Panc1 (cell line): ENCODE results near the gene AADACL3. TPM values are rescaled to one million over a fixed set of nuclear protein-coding genes. Genes with fewer than 3 reads are reported as not detected.

Experiments used
- ATAC-seq: fragments of 200-7000 bp; cut with Tn5 transposase; 2 replicates; pipeline ENCODE4 v1.9.1; 2020; ENCODE audit warnings: mild to moderate bottlenecking, moderate library complexity
- Bru-seq: library from RNA; stranded (reverse); fragments of 400-500 nt; gene quantifications from one replicate; lab custom pipeline; 2021; lab: Mats Ljungman, UMichigan
- BruChase-seq, 2 experiments: library from RNA; stranded (reverse); fragments of 400-500 nt; gene quantifications; one replicate each; lab custom pipeline; 2021; lab: Mats Ljungman, UMichigan
- BruUV-seq: library from RNA; stranded (reverse); fragments of 400-500 nt; replicated peaks from 2 replicates; lab custom pipeline; 2021; lab: Mats Ljungman, UMichigan
- CTCF ChIA-PET: fragments of 300-600 bp; sonication (Branson Sonifier 250); formaldehyde crosslinking; loops from one replicate; lab custom pipeline; 2022; ENCODE audit warnings: antibody characterized with exemption; lab: Charles Lee
- POLR2A ChIA-PET: fragments of 300-600 bp; sonication (Branson Sonifier 250); formaldehyde crosslinking; loops from one replicate; lab custom pipeline; 2022; ENCODE audit warnings: antibody characterized with exemption; lab: Charles Lee
- DNase-seq: peaks from one replicate; pipeline ENCODE4 v3.0.0-alpha.2; 2010; ENCODE audit warnings: low read depth, low spot score
- H3K27ac ChIP-seq: 2 replicates; pipeline ENCODE4 v1.5.1; 2011; ENCODE audit warnings: mild to moderate bottlenecking, low read length, inconsistent platforms
- H3K27me3 ChIP-seq: fragments of 200-500 bp; sonication (Bioruptor generic); 2 replicates; pipeline ENCODE4 v1.6.0; 2014; ENCODE audit warnings: low read length, inconsistent platforms; ENCODE audit not compliant: control insufficient read depth, insufficient read depth
- H3K36me3 ChIP-seq: fragments of 200-500 bp; sonication (Bioruptor generic); 2 replicates; pipeline ENCODE4 v1.5.1; 2014; ENCODE audit warnings: inconsistent platforms, mild to moderate bottlenecking, low read length, moderate library complexity; ENCODE audit not compliant: control insufficient read depth, insufficient read depth
- H3K4me1 ChIP-seq: 2 replicates; pipeline ENCODE4 v1.5.1; 2011; ENCODE audit warnings: inconsistent platforms, mild to moderate bottlenecking, low read length, moderate library complexity; ENCODE audit not compliant: control insufficient read depth, insufficient read depth
- H3K4me3 ChIP-seq, 2 experiments: 2 replicates each; pipeline ENCODE4 v1.5.1; 2011 to 2012; ENCODE audit warnings: low read depth in 2 of 2, low read length in 2 of 2, mild to moderate bottlenecking in 2 of 2, inconsistent platforms in 1 of 2, moderate library complexity in 1 of 2
- H3K9me3 ChIP-seq: fragments of 200-500 bp; sonication (Bioruptor generic); 2 replicates; pipeline ENCODE4 v1.5.1; 2014; ENCODE audit warnings: low read depth, mild to moderate bottlenecking, inconsistent platforms, low read length, moderate library complexity; ENCODE audit not compliant: control insufficient read depth, insufficient read depth
- CTCF ChIP-seq: fragments of 450-650 bp; IDR thresholded peaks from 2 replicates; pipeline ENCODE4 v1.5.1; 2017; ENCODE audit warnings: mild to moderate bottlenecking
- POLR2AphosphoS5 ChIP-seq: IDR thresholded peaks from 2 replicates; pipeline ENCODE4 v1.6.1; 2012; ENCODE audit warnings: mild to moderate bottlenecking, low read depth, low read length, moderate library complexity
- REST ChIP-seq, 2 experiments: IDR thresholded peaks; 2 replicates each; pipeline ENCODE4 v1.6.1; 2011 to 2012; ENCODE audit warnings: low read depth in 2 of 2, control low read depth in 1 of 2, low read length in 1 of 2, mild to moderate bottlenecking in 1 of 2, moderate library complexity in 1 of 2; ENCODE audit not compliant: insufficient read depth in 1 of 2
- SIN3A ChIP-seq: IDR thresholded peaks from 2 replicates; pipeline ENCODE4 v1.6.1; 2012; ENCODE audit warnings: low read depth, mild to moderate bottlenecking, low read length, moderate library complexity, borderline replicate concordance; ENCODE audit not compliant: insufficient read depth
- TCF7L2 ChIP-seq: IDR thresholded peaks from 2 replicates; pipeline ENCODE4 v1.6.1; 2011; ENCODE audit warnings: mild to moderate bottlenecking, low read depth, low read length, inconsistent platforms
- in situ Hi-C: cut with HindIII; loops from 2 replicates; pipeline ENCODE4 v1.10.0; 2016; ENCODE audit warnings: low sequenced_read_pairs, low pct_unique_long_range_greater_than_20kb
- intact Hi-C: fragments of 100-400 bp; cut with micrococcal nuclease; formaldehyde crosslinking; loops from one replicate; pipeline ENCODE4 v1.10.0; 2022; ENCODE audit not compliant: unreplicated experiment
- long read RNA-seq: library from polyadenylated mRNA; unstranded; transcript quantifications from one replicate; pipeline ENCODE4 v2.0.0, GENCODE V29; 2021; ENCODE audit not compliant: unreplicated experiment
- polyA plus RNA-seq: library from polyadenylated mRNA; unstranded; fragments of >200 nt; gene quantifications from one replicate; pipeline ENCODE4 v1.2.1, GENCODE V29; 2012; ENCODE audit warnings: missing spikeins; ENCODE audit not compliant: insufficient read length
- total RNA-seq: library from RNA; stranded (reverse); gene quantifications from one replicate; pipeline ENCODE4 v1.2.1, GENCODE V29; 2021; ENCODE audit not compliant: unreplicated experiment

The AADACL3 gene
- not detected for total RNA-seq
- polyA plus RNA-seq: not detected
- not detected for Bru-seq, nascent RNA
- BruChase-seq, experiment 1, labeled RNA remaining after a 2-hour chase: not detected
- not detected for BruChase-seq, experiment 2, labeled RNA remaining after a 6-hour chase
- long read RNA-seq: 0 reads

DNA sequence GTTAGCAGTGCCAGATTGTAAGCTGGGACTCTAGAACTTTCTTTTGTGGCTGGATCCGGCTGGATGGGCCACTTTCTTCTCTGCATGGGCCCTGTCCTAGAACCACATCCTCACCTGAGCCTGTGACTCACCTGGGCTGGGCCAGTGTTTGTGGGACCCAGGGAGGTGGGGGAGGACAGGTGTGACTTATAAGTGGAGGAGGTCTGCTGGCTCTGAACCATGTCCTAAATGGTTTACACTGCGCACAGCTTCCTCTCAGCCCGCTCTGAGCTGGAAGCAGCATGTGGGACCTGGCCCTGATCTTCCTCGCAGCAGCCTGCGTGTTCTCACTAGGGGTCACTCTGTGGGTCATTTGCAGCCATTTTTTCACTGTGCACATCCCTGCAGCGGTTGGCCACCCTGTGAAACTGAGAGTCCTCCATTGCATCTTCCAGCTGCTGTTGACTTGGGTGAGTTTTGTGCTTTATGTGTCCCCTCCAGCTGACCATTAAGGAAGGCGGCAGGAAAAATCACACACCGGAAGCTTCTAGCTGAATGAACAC lies at the start of gene AADACL3:
TSS of gene AADACL3 (plus strand) at position 215 of the 542 bp plus-strand sequence. CDS start at position 282, 67 bp downstream.
- peaks cover 2% of the 10 kb centered on the region; the same call in 1 of the 2 replicates for H3K27me3 ChIP-seq
- no peaks in the 10 kb centered on the region for H3K36me3 ChIP-seq
- ATAC-seq (no peak), DNase-seq (no peak)
- no peak within 1 kb of the TSS for H3K27ac ChIP-seq
- no TSS peak for BruUV-seq
- intact Hi-C loops (no loop called here), in situ Hi-C loops (no loop called here)
- no peaks in the 10 kb centered on the region for H3K9me3 ChIP-seq
- ChIA-PET POLR2A (no interaction called here), CTCF (no interaction called here)
- no peak within 1 kb of the TSS for H3K4me3 ChIP-seq
- TF ChIP-seq TCF7L2: no peak
- no peak for TF ChIP-seq CTCF
- TF ChIP-seq POLR2AphosphoS5: no peak
- TF ChIP-seq SIN3A: no peak
- no peak for TF ChIP-seq REST (IDR thresholded peaks at IDR 0.05; ENCODE audit: insufficient read depth in 1 of 2, low read depth in 2 of 2, low read length in 1 of 2)
- no peaks in the 10 kb centered on the region for H3K4me1 ChIP-seq

- TF ChIP-seq TCF7L2 (no peak), CTCF (no peak), REST (IDR thresholded peaks at IDR 0.05; ENCODE audit: insufficient read depth in 1 of 2, low read depth in 2 of 2, low read length in 1 of 2) (no peak), POLR2AphosphoS5 (no peak), SIN3A (no peak)
- intact Hi-C loops: no loop called here
- ChIA-PET POLR2A (no interaction called here), CTCF (no interaction called here)
- no TSS peak for BruUV-seq
- ATAC-seq: no peak
- no peak overlapping the region for H3K4me3 ChIP-seq
- H3K27me3 ChIP-seq: no peaks in the 10 kb centered on the region
- in situ Hi-C loops: no loop called here
- DNase-seq: no peak
- no peaks in the 10 kb centered on the region for H3K36me3 ChIP-seq
- 0 out of 2 replicates have a peak, but pooled peaks cover 3% of the 10 kb centered on the region for H3K9me3 ChIP-seq
- H3K4me1 ChIP-seq: no peaks in the 10 kb centered on the region
- H3K27ac ChIP-seq: no peak overlapping the region
Measured at GRCh38 chr1:12666141-12666735, 49.7 kb upstream of the AADACL3 start.
